ENCODE results near the gene CAPZA2.
"Not testable (repeated sequence)": the region's sequence is repeated elsewhere in the genome, so short reads cannot be mapped to it uniquely, and the experiment has no call there.

The CAPZA2 gene

DNA sequence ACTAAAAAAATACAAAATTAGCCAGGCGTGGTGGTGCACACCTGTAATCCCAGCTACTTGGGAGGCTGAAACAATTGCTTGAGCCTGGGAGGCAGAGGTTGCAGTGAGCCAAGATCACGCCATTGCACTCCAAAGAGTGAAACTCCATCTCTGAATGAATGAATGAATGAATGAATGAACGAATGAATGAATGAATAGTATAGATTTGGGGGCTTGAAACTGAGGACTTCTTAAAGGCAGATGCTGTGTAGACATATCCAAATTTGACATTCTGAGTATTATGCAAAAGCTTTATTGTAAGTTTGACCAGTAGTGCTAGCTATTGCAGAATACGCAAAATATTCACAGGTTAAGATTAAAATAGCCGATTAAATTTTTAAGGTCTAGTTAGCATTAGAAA lies 60.2 kb downstream of the CAPZA2 start:
- DNase-seq, result no peak

DNA sequence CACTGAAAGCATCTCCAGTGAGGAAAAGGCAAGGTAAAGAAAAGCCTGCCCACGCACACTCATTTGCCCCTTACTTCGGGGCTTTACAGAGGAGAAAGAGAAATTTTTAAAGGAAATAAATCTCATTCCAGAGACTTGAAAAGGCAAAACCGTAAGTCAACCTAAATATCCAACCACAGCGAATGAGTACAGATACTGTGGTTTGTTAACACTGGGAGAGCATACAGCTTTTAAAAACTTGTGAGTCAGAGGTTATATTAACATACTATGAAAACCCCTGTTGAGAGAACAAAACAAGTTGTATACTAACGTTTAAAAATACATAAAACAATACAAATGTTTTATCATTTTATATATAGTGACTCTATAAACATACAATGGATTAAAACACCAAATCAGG lies 62.4 kb downstream of the CAPZA2 start:
- DNase-seq, result no peak

DNA sequence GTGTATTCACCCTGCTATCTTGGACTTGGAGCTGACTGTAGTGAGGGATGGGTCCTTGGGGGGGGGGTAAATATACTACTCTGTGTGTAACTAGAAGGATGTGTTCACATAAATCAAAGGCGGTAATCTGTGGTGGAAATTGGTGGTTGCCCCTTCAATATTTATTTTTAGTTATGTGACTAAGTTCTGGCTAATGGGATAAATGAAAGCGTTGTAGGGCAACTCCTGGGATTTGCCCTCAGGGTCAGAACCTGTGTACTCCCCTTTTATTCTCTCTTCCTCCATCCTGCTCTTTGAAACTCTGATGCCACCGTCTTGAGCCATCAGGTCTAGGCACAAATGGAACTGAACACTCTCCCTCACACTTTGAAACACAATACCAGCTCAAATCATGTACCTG lies 66.6 kb downstream of the CAPZA2 start:
- no peak for DNase-seq

DNA sequence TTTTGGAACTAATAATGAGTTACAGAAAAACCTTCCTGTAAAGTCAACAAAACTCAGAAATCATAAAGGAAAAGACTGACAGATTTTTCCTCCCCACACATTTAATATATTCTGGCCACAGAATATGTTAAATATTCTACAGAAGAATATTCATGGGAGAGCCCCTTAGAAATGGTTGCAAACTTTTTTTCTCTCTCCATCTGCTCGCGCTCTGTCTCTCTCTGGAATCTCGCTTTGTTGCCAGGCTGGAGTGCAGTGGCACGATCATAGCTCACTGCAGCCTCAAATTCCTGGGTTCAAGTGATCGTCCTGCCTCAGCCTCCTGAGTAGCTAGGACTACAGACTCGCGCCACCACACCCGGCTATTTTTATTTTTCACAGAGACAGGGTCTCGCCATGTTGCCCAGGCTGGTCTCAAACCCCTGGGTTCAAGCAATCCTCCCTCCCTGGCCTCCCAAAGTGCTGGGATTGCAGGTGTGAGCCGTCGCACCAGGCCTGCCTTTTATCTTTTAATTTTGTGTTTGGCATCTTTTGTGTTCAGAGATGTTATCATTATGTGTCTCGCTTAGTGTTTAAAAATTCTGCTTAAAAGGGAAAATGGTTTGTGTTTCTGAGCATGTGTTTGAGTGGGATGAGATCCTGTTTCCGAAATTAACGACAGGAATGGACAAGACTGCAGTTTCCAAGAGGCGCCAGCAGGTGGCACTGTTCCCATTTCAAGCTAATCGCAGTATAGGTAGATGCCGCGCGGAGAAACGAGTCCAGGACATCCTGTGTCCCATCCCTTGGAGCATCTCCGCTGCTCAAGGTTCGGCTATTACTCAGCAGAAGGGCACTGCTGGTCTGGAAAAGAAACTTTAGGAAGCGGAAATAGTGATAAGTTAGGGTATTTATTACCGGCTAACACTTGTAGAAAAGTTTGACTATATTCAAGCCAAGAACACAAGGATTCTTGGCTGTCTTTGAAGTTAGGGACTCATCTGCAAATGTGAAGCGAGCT lies 67.8 kb downstream of the CAPZA2 start:
- peak; percentile 18 for DNase-seq

DNA sequence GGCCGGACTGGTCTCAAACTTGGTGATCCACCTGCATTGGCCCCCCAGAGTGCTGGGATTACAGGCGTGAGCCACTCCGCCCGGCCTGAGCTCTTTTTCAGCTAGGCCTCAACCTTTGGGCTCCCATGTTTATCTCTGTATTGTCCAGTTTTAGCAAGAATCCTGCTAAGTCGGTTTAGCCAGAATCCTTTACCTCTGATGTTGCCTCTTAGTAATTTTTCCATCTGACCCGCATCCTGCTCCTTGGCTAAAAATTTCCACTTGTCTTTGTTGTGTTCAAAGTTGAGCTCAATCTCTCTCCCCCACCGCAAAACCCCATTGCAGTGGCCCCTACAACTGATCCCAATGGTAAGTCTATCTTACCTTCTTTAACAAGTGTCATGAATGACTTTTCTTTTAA lies 70.2 kb downstream of the CAPZA2 start:
- no peak for DNase-seq

DNA sequence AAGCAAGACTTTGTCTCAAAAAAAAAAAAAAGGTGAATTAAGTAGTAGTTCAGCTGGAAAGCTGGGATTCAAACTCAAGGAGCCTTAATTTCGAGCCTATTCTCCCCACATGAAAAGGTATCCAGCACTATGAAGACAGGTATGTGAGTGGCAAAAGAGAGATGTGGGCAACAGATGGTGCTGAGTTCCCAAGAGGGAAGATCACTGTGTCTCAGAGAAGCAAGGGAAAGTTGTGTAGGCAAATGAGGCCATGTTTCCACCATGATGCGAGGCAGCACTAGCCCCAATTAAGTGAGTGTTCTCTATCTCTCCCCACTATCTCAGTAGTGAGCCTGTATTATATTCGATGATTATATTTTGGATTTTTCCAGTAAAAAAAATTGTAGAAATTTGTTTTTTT lies 71.1 kb downstream of the CAPZA2 start:
- DNase-seq, result no peak

DNA sequence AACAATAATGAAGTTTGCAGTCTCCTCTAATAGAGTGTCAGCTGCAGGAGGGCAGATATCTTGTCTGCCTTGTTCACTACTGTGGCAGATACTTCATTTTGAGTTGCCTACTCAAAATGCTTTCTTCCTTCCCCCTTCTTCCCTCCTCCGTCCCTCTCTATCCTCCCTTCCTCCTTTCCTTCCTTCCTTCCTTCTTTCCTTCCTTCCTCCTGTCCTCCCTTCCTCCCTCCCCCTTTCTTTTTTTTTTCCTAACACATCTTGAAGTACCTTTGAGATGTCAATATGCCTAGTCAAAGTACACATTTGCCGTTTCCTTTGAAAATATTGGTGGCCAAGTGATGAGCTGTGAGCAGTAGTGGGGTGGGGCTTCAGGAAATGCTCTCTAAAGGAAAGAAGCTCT lies 72.2 kb downstream of the CAPZA2 start:
- no peak for DNase-seq

DNA sequence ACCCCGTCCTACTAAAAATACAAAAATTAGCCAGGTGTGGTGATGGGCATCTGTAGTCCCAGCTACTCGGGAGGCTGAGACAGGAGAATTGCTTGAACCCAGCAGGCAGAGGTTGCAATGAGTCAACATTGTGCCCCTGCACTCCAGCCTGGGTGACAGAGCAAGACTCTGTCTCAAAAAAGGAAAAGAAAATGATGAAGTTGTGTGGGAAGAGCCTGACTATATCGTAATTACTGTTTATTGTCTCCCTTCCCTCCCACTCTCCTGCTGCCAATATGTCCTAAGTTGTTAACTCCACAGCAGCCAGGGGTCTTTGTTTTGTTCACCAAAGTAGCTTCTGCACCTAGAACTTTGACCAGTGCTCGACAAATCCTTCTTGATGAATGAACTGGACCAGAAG lies 74.5 kb downstream of the CAPZA2 start:
- not testable (repeated sequence) for DNase-seq

DNA sequence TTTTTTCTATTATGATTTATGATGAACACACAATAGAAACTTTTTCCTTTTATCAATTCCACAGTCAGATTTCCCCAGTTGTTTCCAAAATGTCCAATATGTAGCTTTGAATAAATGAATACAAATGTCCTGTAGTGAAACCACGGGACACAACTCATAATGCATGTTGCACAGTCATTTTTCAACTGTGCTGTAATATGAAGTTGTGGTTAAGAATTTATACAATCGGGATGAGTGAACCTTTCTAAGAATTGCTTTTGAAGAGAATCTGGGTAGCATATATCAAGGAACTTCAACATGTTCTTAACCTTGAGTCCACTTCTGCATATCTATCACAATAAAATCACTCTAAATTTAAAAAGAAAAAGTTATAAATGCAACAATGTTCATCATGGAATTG lies 76.3 kb downstream of the CAPZA2 start:
- no peak for DNase-seq

DNA sequence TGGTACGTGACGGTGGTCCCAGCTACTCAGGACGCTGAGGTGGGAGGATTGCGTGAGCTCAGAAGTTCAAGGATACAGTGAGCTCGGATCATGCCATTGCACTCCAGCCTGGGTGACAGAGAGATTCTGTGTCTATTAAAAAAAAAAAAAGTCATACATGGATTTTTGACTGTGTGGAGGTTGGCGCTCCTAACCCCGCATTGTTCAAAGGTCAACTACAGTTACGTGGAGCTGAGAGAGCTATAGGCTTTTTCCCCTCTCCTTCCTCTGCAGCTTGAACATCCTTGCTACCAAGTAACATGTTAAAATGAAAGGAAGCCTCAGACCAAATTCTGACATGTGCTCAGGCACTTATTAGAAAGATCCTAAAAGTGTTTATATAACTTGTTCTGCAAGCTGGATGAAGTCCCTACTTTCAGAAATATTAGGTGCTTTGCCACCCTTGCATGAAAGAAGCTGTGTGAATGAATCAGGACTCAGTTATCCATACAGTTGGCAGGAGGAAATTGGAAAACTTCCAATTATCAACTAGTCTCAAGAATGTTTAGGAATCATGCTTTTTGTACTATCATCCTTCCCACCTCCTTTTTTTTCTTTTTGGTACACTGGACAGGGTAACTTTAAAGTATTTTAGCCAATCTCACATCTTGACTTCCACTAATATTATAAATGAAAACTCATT lies 78.4 kb downstream of the CAPZA2 start:
- DNase-seq, result no peak

DNA sequence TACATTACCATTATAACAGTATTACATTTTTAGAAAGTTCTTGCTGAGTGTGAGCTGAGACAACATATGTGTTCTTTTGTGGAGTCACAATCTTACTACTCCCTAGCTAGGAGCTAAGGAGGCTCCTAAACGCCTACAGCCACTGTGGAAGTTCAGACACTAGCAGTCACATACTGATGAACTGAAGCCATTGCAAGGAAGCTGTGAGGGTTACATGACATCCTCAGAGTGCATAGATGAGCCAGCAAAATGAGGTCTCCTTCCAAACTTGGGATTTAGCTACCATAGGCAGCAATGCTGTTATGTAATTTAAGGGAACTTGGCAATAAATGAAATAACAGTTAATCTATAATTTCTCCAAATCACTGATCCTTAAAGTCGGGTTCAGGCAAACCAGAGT lies 80.1 kb downstream of the CAPZA2 start:
- no peak for DNase-seq

DNA sequence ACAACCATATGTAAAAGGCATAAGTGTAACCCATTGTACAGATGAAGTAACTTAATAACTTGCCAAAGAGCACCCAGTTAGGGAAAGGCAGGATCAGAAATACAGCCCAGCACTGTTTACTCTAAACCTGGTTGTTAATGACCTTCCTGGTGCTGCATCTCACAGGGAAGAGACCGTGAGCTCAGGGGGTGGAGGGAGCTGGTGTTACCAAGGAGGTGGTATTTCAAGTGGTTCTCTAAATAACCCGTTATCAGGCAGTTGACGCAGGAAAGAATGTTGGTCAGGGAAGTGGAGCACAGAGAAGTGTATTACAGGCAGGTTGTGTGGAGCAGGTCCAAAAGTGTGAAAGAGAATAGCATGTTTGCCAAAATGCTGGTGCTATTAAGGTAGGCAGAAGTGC lies 86.5 kb downstream of the CAPZA2 start:
- peak; percentile 31 for DNase-seq

DNA sequence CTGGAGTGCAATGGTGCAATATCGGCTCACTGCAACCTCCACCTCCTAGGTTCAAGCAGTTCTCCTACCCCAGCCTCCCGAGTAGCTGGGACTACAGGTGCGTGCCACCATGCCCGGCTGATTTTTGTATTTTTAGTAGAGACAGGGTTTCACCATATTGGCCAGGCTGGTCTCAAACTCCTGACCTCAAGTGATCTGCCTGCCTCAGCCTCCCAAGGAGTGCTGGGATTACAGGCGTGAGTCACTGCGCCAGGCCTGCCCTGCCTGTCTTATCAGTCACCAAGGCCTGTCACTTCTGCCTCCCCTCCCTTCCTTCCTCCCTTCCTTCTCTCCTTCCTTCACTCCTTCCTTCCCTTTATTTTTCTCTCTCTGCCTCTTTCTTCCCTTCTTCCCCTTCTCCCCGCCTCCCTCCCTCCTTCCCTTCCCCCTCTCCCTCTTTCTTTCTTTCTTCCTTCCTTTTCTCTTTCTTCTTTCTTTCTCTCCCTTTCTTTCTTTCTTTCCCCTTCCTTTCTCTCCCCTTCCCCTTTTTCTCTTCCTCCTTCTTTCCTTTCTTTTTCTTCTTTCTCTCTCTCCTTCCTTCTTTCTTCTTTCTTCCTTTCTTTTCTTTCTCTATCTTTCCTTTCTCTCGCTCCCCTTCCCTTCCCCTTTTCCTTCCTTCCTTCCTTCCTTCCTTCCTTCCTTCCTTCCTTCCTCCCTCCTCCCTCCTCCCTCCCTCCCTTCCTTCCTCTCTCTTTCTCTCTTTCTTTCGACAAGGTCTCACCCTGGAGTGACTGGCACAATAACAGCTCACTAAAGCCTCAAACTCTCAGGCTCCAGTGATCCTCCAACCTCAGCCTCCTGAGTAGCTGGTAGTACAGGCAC lies 87.8 kb downstream of the CAPZA2 start:
- DNase-seq, result no peak

DNA sequence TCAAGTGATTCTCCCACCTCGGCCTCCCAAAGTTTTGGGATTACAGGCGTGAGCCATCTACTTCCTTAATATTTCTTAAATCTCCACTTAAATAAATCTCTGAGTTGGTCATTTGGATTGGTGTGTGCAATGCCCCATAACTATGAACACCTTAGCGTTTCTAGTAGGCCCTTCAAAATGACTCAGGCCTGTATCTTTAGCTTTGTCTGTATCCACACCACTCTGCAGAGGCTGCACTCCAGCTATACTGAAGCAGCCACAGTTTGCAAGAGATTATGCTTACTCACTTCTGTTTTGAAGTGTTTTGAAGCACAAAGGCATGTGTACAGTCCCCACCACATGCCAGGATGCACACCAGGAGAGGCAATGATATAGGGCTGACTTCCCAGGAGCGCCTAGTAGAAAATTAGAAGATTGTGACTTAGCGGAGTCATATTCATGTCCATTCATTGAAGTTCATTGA lies 88.5 kb downstream of the CAPZA2 start:
- DNase-seq, result no peak

DNA sequence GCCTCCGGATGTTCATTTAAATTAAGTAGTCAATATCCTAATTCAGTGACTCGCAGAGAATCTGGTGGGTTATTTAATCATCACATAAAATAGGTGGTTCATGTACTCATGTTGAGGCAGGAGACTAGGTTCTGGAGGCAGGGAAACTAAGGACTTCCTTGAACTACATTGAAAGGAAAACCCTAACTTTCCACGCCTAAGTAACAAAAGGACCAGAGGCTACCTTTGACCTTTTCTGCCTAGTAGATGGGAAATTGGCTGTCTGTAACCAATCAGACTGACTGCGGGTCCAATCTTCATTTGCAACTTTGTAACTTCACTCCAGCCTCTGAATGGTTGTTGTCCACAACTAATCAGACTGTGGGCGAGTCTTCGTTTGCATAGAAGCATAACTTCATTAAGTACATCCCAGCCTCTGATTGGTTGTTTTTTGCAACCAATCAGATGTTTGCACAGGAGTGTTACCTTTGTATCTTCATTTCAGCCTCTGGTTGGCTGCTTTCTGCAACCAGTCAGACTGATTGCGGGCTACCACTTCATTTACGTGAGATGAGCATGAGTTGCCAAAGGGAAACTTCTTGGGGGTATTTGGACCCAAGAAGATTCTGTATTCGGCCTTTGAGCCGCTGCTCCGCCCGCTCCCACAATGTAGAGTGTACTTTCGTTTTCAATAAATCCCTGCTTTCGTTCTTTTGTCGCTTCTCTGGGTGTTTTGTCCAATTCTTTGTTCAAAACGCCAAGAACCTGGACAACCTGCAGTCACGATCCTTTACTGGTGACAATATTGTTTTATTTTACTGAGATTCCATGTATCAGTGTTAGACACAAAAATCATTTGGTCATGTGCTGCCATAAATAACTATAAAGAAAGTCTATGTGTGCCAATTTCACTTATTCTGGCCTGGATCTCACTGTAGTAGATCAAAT lies 89.2 kb downstream of the CAPZA2 start:
- no peak for DNase-seq

DNA sequence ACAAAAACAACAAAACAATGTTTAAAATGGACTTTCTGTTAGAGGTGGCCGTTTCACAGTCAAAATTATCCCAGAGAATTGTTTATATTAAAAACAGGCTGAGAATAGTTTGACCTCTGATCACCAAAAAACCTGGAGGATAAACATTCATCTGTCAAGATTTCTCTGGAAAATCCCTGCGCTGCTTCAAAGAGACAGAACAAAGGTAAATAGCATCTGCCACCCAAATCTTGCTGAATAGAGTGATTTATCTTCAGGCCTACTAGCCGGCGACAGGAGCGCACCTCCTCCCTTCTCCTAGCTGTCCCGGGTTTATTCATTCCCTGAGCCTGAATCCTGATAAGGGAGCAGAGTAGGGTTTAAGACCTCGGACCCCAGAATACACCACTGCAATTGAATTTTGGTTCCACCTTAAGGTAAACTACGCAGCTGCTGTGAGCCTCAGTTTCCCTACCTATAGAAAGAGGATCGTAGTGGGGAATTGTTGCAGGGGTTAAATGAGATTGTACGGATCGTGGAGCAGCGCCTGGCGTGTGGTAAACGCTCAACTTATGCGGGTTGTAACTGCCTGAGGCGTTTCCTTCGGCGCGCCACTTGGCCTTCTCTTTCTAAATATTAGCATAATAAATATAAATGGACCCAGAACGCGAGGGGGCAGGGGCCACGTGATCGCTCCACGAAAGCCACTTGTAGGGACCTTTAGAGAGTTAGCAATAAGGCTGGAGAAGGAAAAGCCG lies 90.4 kb downstream of the CAPZA2 start:
- DNase-seq, result no peak

DNA sequence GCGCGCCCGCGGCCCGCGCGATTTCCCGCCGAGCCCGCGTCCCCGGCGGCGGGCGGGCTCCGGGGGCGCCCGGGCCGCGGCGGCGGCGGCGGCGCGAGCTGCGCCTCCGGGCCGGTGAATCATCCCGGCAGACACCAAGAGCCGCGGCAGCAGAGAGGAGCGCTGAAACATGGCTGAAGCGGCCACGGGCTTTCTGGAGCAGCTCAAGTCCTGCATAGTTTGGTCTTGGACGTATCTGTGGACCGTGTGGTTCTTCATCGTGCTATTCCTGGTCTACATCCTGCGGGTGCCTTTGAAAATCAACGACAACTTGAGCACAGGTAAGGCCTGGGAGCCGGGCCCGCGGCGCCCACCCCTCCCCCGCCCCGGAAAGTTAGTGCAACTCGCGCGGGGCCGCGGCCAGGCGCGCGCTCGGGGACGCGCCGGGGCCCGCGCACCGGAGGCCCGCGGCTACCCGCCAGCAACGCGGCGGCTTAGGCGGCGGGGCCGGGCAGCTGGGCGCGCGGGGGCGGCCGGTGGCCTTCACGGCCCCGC lies 91.1 kb downstream of the CAPZA2 start, which contains the start of gene ST7:
ST7 (plus strand) TSS at position 130 of the 534 bp plus-strand sequence; CDS start at position 170, 40 bp downstream.
- peak; percentile 23 for DNase-seq

DNA sequence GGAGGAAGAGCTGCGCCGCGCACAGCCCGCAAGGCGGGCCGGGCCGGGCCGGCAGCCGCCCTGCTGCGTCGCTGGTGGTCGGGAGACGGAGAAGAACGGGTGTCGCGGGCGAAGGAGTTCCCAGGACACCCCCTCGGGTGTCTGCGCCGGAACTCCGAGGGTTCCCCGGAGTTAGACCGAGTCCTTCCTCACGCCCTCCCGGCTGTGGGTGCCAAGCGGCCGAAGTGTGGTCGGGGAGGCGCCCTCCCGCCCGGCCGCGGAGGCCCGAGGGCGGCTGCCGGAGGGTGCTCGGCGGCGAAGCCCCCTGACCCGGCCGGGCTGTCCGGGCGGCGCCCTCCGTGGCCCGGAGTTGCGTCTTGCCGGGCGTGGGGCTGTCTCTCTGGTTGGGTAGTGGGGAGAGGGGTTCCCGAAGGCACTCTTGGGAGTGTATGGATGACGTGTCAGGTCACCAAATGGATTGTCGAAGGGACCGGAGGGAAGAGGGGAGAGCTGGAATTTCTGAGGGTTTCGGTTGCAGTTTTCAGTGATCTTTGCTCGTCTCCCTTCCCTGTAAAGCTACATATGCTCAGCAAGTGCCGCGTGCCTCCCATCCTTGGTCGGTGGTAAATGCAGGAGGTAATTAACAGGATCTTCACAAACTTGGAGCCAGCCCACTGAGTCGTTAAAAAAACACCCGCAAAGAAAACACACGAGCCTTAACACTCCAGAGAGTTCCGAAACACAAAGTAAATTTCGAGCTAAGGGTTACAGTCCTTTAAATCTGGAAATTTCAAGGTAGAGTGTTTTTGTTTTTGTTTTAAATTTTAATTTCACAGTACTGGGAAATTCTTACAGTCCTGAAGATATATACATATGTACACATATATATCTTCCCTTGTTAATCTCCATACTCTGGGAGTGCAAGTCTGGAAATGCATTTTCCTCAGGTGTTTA lies 91.8 kb downstream of the CAPZA2 start:
- DNase-seq, result peak; percentile 58

DNA sequence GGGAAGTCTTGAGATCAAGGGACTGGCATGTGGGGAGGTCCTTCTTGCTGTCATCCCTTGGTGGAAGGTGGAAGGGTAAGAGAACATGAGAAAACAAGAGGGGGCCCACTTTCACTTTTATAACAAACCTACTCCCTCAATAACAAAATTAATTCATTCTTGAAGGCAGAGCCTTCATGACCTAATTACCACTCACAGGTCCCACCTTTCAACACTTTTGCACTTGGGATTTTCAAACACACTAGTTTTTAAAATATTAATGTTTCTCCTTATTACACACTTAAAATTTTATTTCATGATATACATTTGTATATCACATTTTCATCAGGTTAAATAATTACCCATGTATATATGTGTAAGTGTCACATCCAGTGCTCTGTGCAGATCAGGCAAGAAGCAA lies 93.0 kb downstream of the CAPZA2 start:
- DNase-seq, result no peak
